NCI-H748 (cell line): ENCODE measurements around the gene PTPN13.

Experiments used
- DNase-seq: peaks from one replicate; lab custom pipeline; 2025; ENCODE audit not compliant: unreplicated experiment; lab: John Stamatoyannopoulos, UW

The PTPN13 gene

GRCh38 chr4:86586626-86587380, 7.3 kb upstream of the PTPN13 start:
- DNase-seq: no peak

- peak; percentile 9 for DNase-seq
These were observed 6.6 kb upstream of the PTPN13 start for GRCh38 chr4:86587381-86588140.

GRCh38 chr4:86592553-86593249, 1.4 kb upstream of the PTPN13 start:
- peak; percentile 3 for DNase-seq

- DNase-seq: peak; percentile 70
These were observed 677 bp downstream of the PTPN13 start for GRCh38 chr4:86594559-86595425.

GRCh38 chr4:86595426-86595805, 1.3 kb downstream of the PTPN13 start:
- peak; percentile 53 for DNase-seq

- DNase-seq: no peak
These were observed 2.7 kb downstream of the PTPN13 start for GRCh38 chr4:86596807-86597206.

- no peak for DNase-seq
These were observed 6.0 kb downstream of the PTPN13 start for GRCh38 chr4:86600007-86600653.

- peak; percentile 18 for DNase-seq
These were observed 9.3 kb downstream of the PTPN13 start for GRCh38 chr4:86603311-86603885.

GRCh38 chr4:86606809-86607208, 12.7 kb downstream of the PTPN13 start:
- DNase-seq: no peak

- no peak for DNase-seq
These were observed 14.8 kb downstream of the PTPN13 start for GRCh38 chr4:86608757-86609375.

GRCh38 chr4:86611757-86612156, 17.6 kb downstream of the PTPN13 start:
- DNase-seq: no peak

GRCh38 chr4:86613734-86614133, 19.6 kb downstream of the PTPN13 start:
- DNase-seq: no peak

GRCh38 chr4:86614865-86615264, 20.8 kb downstream of the PTPN13 start:
- DNase-seq: no peak

- DNase-seq: no peak
These were observed 21.4 kb downstream of the PTPN13 start for GRCh38 chr4:86615501-86615900.

- DNase-seq: no peak
These were observed 25.5 kb downstream of the PTPN13 start for GRCh38 chr4:86619656-86620055.

- DNase-seq: no peak
These were observed 27.3 kb downstream of the PTPN13 start for GRCh38 chr4:86621435-86621834.

- DNase-seq: no peak
These were observed 32.0 kb downstream of the PTPN13 start for GRCh38 chr4:86626066-86626465.

- DNase-seq: no peak
These were observed 33.5 kb downstream of the PTPN13 start for GRCh38 chr4:86627462-86628135.

- DNase-seq: no peak
These were observed 36.5 kb downstream of the PTPN13 start for GRCh38 chr4:86630629-86631028.
